Measurements from ENCODE around the gene LSM14A.
"Not testable (repeated sequence)": the region's sequence is repeated elsewhere in the genome, so short reads cannot be mapped to it uniquely, and the experiment has no call there.

The LSM14A gene

DNA sequence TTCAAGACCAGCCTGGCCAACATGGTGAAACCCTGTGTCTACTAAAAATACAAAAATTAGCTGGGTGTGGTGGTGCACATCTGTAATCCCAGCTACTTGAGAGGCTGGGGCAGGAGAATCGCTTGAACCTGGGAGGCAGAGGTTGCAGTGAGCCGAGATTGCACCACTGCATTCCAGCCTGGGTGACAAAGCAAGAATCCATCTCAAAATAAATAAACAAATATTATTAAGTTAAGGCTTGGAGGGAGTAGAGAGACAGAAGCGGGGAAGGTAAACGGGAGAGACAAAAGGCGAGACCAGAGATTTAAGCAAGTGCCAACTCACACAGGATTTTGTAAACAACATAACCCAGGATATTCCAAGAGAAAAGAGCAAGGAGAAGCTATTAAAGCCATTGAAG lies 12.8 kb upstream of the LSM14A start:
- not testable (repeated sequence) for DNase-seq

GRCh38 chr19:34161902-34162301 lies 10.4 kb upstream of the LSM14A start:
- DNase-seq, result peak in 2 of 4 experiments; percentile 36 to 57

DNA sequence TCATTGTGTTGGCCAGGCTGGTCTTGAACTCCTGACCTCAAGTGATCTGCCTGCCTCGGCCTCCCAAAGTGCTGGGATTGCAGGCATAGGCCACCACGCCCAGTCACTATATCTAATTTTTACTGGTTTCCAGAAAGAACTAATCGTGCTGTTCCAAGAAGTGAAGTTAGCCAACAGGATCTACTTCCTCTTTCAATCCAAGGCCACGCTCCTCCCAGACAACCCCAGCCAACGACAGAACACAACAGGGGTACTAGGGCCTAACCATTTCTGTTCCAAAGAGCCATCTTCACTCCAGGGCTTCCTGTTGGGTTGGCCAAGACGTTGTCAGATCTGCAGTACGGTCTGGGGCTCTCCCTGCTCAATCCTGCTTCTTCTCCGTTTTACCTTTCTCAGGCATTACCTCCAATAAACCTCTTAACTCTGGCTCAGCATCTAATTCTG lies 7.0 kb upstream of the LSM14A start:
- peak; percentile 42 to 73 (median 61) for DNase-seq

GRCh38 chr19:34169475-34170199 lies 2.7 kb upstream of the LSM14A start:
- DNase-seq, result not testable (repeated sequence)

DNA sequence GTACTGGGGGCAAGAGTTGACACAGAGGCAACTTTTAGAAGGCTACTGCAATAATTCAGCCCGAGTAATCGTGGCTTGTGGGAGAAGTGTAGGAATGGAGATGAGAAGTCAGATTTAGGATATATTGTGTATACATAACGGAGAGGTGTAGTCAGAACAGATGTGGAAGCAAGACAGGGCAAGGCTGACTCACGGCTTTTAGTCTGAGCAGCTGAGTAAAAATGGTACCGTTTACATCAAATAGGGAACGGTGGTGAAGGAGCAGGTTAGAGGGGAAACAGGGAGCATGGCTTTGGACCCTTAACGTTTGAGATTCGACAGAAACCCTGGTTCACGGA lies 796 bp upstream of the LSM14A start:
- peak in 3 of 4 experiments; percentile 33 to 48 (median 47) for DNase-seq

GRCh38 chr19:34172661-34173192 lies 423 bp downstream of the LSM14A start:
- peak; percentile 26 to 68 (median 45) for DNase-seq

GRCh38 chr19:34173193-34173956 lies 1.1 kb downstream of the LSM14A start:
- DNase-seq, result peak; percentile 9 to 34 (median 20)

- not testable (repeated sequence) for DNase-seq
Observed at GRCh38 chr19:34175173-34175572, 2.9 kb downstream of the LSM14A start.

DNA sequence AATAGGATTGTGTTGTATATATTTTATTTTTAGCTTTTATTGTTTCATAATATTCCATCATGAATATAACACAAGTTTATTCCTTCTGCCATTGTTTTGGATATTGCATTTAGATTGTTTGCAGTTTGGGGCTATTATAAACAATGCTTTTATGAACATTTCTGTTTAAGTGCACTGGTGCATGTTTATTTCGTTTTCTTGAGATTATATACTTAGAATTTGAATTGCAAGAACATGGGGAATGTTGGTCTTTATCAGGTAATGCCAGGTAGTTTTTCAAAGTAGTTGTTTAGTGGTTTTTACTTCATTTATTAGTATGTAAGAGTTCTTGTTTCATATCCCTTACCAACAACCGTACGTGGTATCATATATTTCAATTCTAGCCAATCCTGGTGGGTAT lies 4.3 kb downstream of the LSM14A start:
- no peak for DNase-seq

DNA sequence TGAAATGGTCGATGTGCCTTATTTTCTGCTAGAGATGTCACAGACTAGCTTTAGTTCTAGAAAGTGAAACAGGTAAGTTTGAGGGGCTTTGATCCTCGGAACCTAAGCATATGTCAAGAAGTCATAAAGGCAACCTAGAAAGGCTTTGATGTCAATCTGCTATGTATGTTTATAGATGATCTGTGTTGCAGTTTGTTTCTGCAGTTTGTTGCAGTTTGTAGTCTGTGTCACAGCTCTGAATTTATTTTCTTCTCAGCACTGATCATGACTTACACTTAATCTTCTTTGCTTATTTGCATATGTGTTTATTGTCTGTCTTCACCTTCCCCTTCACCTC lies 5.9 kb downstream of the LSM14A start:
- DNase-seq, result no peak

DNA sequence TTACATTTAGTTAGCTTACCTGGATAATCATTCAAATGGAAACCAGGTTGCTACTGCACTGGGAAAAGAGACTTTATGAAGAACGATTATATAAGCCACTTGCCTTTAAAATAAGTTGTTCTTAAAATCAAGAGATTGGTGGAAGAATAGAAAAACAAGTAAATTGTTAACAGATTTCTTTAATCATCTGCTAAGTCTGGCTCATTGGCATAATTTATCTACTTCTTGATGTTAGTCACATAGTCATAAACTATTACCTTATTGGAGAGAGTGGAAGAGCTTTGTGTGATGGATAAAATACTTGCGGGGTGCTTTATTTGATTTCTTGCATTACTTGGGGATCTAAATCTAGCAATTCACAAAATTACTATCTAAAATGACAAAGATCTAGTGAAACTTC lies 6.8 kb downstream of the LSM14A start:
- DNase-seq, result no peak

- DNase-seq, result no peak
Observed at GRCh38 chr19:34180273-34180672, 8.0 kb downstream of the LSM14A start.

DNA sequence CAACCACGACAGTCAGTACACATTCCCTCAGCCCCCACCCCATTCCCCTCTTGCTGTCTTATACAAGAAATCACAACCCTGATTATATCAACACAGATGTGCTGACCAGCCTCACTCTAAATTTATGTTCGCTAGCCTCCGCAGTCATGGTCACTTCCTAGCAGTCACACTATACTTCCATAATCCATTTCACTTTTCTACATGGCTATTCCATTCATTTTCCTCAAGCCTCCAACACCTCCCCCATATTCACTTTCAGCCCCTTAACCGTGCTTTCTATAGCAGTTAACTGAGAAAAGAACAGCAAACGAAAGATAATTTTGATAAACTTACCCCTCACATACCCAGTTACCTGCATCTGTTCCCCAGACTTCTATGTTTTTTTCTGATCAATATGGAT lies 8.4 kb downstream of the LSM14A start:
- DNase-seq, result no peak

- DNase-seq, result peak in 2 of 4 experiments; percentile 31 to 38
Observed at GRCh38 chr19:34181111-34181864, 9.0 kb downstream of the LSM14A start.

DNA sequence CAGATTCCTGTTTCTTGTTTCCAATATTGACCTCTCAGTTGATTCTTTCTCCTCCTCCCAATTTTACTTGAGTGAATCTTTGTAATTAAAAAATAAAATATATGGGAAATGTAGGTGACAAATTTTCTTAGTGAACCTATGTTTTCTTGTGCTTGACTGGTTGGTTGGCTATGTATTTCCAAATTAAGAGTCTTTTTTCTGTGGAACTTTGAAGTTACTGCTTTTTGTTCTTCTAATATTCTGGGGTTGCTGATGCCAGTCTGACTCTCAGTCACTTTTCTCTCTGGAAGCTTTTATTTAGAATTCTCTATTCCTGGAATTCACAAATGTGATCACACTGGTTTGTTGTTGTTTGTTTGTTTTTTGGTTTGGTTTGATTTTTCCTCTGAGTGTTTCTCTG lies 9.8 kb downstream of the LSM14A start:
- DNase-seq, result no peak

GRCh38 chr19:34184880-34185491 lies 12.7 kb downstream of the LSM14A start:
- DNase-seq, result peak in 2 of 4 experiments; percentile 6 to 40

DNA sequence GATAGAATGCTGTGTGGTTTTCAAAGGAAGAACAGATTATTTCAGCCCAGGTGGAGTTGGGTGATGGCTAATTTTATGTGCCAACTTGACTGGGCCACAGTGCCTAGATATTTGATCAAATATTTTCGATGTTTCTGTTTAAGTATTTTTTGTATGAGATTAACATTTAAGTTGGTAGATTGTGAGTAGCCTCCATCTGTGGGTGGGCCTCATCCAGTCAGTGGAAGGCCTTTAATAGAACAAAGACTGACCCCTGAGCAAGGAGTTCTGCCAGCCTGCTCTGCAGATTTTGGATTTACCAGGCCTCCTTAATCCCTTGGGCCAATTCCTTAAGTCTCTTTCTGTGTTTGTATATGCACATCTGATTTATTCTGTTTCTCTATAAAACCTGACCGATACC lies 13.9 kb downstream of the LSM14A start:
- DNase-seq, result no peak

GRCh38 chr19:34187011-34187410 lies 14.7 kb downstream of the LSM14A start:
- DNase-seq, result no peak

DNA sequence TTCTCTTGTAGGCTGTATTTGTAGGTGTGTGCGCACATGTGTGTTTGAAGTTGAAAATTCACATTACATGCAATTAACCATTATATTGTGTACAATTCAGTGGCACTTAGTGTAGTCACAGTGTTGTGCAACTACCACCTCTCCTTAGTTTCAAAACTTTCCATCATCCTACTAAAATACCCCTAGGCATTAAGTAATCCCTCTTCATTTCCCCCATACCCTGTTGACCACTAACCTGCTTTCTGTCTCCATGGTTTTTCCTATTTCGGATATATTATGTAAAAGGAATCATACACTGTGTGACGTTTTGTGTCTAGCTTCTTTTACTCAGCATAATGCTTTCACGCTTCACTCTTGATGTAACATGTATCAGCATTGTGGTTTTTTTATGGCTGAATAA lies 16.1 kb downstream of the LSM14A start:
- DNase-seq, result peak in 2 of 4 experiments; percentile 35 to 45

- no peak for DNase-seq
Observed at GRCh38 chr19:34189199-34189916, 17.1 kb downstream of the LSM14A start.

- no peak for DNase-seq
Observed at GRCh38 chr19:34189917-34190425, 17.7 kb downstream of the LSM14A start.

Data from suppressor macrophage (primary cell).